ENCODE results near the gene PDGFB. TPM values are rescaled to one million over a fixed set of nuclear protein-coding genes. Genes with fewer than 3 reads are reported as not detected.

Gene PDGFB
- total and polyA plus RNA-seq, 9 of the 15 experiments (the other 6 are each of a cell fraction or from before 2014, with no cell fraction given): 0.07 to 4.0 (median 0.48) TPM; not detected in 1

GRCh38 chr22:39246690-39247332, 2.0 kb upstream of the PDGFB start (continued):
- no peak for TF ChIP-seq ATF3 (IDR thresholded peaks at IDR 0.05)
- TF ChIP-seq ATF3 (CRISPR knock-in tag; conservative IDR thresholded peaks at IDR 0.05): no peak
- no peak for TF ChIP-seq ZNF589 (CRISPR knock-in tag; IDR thresholded peaks at IDR 0.05; ENCODE audit: low read depth)
- no peak for TF ChIP-seq GTF2F1 (IDR thresholded peaks at IDR 0.05; ENCODE audit: low read depth, low read length)
- no peak for TF ChIP-seq ZNF140 (CRISPR knock-in tag; IDR thresholded peaks at IDR 0.05)
- TF ChIP-seq MEF2A (IDR thresholded peaks at IDR 0.05; ENCODE audit: control insufficient read depth, low read depth, low read length): peak; percentile 85
- no peak for TF ChIP-seq GATA2 (CRISPR knock-in tag; IDR thresholded peaks at IDR 0.05)
- TF ChIP-seq HDAC8 (tag; IDR thresholded peaks at IDR 0.05): no peak
- TF ChIP-seq ZNF408 (CRISPR knock-in tag; IDR thresholded peaks at IDR 0.05; ENCODE audit: low read depth): no peak
- no peak for TF ChIP-seq ZFP1 (CRISPR knock-in tag; IDR thresholded peaks at IDR 0.05)
- no peak for TF ChIP-seq ZFX (CRISPR knock-in tag; IDR thresholded peaks at IDR 0.05)
- no peak for TF ChIP-seq ZC3H8 (IDR thresholded peaks at IDR 0.05)
- no peak for TF ChIP-seq ZNF592 (IDR thresholded peaks at IDR 0.05)
- no peak for TF ChIP-seq XRCC3 (IDR thresholded peaks at IDR 0.05)
- no peak for TF ChIP-seq ZNF224 (CRISPR knock-in tag; IDR thresholded peaks at IDR 0.05)
- TF ChIP-seq CTBP1 (IDR thresholded peaks at IDR 0.05; ENCODE audit: borderline replicate concordance): peak; percentile 72; the same call in 1 of the 2 replicates
- no peak for TF ChIP-seq CEBPB (tag; IDR thresholded peaks at IDR 0.05)
- TF ChIP-seq ZBTB43 (CRISPR knock-in tag; IDR thresholded peaks at IDR 0.05): no peak
- no peak for TF ChIP-seq ZFP30 (CRISPR knock-in tag; IDR thresholded peaks at IDR 0.05; ENCODE audit: borderline replicate concordance)
- no peak for TF ChIP-seq ZNF239 (CRISPR knock-in tag; IDR thresholded peaks at IDR 0.05)
- TF ChIP-seq ZNF347 (CRISPR knock-in tag; IDR thresholded peaks at IDR 0.05; ENCODE audit: low read depth): no peak
- no peak for TF ChIP-seq ARNT (IDR thresholded peaks at IDR 0.05)
- TF ChIP-seq RBBP5 (IDR thresholded peaks at IDR 0.05; ENCODE audit: borderline replicate concordance, insufficient read depth, low read length, poor library complexity, severe bottlenecking): peak; percentile 34
- no peak for TF ChIP-seq EZH2 (IDR thresholded peaks at IDR 0.05; ENCODE audit: borderline replicate concordance, low read depth, low read length)
- TF ChIP-seq SRSF3 (IDR thresholded peaks at IDR 0.05; ENCODE audit: insufficient read depth, low read length): no peak

Data from K562 (cell line).